ENCODE results near the gene WNT11.

Gene WNT11

DNA sequence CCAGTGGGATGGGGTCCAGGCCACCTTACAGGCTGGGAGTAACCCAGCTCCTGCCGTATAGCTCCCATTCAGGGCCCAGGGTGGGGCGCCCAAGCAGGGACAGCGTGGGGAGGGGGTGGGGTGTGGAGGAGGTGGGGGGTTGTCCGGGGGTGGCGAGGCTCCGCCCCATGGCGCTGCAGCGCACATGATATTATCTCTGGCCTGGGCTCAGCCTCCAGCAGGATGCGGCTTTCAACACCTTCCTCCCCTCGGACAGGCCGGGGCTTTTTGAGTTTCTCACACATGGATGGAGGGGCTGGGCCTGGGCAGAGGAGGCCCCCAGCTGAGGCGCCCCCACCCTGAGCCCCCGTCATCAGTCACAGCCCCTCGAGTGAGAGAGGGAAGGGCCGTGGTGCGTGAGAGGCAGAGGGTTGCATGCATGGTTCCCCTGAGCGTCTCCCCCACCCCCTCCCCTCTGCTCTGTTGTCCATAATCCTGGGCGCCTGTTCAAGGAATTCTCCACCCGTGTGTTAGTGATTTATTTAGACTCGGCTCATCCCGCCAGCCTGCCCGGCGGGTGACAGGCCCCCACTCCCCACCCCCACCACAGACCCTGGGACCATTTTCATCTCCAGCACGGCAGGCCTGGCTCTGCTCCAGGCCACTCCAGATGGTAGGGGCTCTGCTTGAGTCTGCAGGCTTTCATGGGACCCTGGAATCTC is 44.9 kb downstream of the WNT11 start:
- DNase-seq (ENCODE audit: low spot score), result no peak
- ChIA-PET CTCF (interaction anchor here (0.6 to 1.7 kb wide), 2 partner anchors 9 to 341 kb away, joined by 4 read pairs; no protein-coding TSS in a partner anchor), POLR2A (ENCODE audit: low non-redundant PET) (no interaction called here)
- no peak overlapping the region for H3K27ac ChIP-seq
- TF ChIP-seq, protein P1, sequence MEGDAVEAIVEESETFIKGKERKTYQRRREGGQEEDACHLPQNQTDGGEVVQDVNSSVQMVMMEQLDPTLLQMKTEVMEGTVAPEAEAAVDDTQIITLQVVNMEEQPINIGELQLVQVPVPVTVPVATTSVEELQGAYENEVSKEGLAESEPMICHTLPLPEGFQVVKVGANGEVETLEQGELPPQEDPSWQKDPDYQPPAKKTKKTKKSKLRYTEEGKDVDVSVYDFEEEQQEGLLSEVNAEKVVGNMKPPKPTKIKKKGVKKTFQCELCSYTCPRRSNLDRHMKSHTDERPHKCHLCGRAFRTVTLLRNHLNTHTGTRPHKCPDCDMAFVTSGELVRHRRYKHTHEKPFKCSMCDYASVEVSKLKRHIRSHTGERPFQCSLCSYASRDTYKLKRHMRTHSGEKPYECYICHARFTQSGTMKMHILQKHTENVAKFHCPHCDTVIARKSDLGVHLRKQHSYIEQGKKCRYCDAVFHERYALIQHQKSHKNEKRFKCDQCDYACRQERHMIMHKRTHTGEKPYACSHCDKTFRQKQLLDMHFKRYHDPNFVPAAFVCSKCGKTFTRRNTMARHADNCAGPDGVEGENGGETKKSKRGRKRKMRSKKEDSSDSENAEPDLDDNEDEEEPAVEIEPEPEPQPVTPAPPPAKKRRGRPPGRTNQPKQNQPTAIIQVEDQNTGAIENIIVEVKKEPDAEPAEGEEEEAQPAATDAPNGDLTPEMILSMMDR (conservative IDR thresholded peaks at IDR 0.05; ENCODE audit: low read depth), result no peak

GRCh38 chr11:76160856-76161255 is 45.4 kb downstream of the WNT11 start:
- TF ChIP-seq, protein P1 (conservative IDR thresholded peaks at IDR 0.05; ENCODE audit: low read depth), result no peak
- DNase-seq (ENCODE audit: low spot score), result no peak
- ChIA-PET POLR2A (ENCODE audit: low non-redundant PET) (no interaction called here), CTCF (interaction anchor here (0.6 kb wide), 1 partner anchor 342 kb away, joined by 4 read pairs; no protein-coding TSS in a partner anchor)
- H3K27ac ChIP-seq, result no peak overlapping the region

DNA sequence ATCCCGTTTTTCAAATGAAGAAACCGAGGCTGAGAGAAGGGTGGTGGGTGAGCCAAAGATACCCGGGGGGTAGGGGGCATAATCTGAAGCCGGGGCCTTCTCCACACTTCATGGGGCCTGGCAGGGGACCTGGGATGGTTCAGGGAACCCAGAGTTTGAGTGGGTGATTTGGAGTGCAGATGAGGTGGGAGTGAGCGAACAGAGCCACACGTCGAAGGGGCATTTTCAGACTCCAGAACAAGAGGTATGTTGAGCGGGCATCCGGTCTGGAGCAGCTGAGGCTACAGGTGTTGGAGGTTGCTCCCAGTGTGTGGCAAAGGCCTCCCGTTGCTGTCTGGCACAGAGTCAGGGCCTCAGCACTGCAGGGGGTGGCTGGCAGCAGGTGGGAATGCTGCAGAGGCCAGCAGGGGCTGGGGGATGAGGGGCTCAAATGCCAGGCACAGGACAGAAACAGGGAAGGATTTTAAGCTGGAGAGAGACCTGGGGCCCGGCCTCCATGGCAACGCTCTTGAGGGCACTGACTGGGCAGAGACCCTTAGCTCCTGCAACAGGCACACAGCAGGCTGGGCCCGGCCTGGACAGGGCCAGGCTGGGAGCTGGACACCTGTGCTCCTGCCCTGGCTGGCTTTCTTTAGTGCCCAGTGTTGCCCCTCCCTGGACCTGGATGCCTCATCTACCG is 46.2 kb downstream of the WNT11 start:
- ChIA-PET CTCF (no interaction called here), POLR2A (ENCODE audit: low non-redundant PET) (no interaction called here)
- DNase-seq (ENCODE audit: low spot score), result no peak
- no peak overlapping the region for H3K27ac ChIP-seq
- TF ChIP-seq, protein P1 (conservative IDR thresholded peaks at IDR 0.05; ENCODE audit: low read depth), result no peak

- TF ChIP-seq, protein P1 (conservative IDR thresholded peaks at IDR 0.05; ENCODE audit: low read depth), result no peak
- CTCF ChIA-PET, result no interaction called here
- H3K27ac ChIP-seq, result no peak overlapping the region
- DNase-seq (ENCODE audit: low spot score), result no peak
- POLR2A ChIA-PET (ENCODE audit: low non-redundant PET), result no interaction called here
These were observed 46.9 kb downstream of the WNT11 start for GRCh38 chr11:76159303-76159937.

GRCh38 chr11:76158394-76159302 is 47.7 kb downstream of the WNT11 start:
- DNase-seq (ENCODE audit: low spot score), result no peak
- H3K27ac ChIP-seq, result no peak overlapping the region
- TF ChIP-seq, protein P1 (conservative IDR thresholded peaks at IDR 0.05; ENCODE audit: low read depth), result no peak
- ChIA-PET POLR2A (ENCODE audit: low non-redundant PET) (no interaction called here), CTCF (no interaction called here)

DNA sequence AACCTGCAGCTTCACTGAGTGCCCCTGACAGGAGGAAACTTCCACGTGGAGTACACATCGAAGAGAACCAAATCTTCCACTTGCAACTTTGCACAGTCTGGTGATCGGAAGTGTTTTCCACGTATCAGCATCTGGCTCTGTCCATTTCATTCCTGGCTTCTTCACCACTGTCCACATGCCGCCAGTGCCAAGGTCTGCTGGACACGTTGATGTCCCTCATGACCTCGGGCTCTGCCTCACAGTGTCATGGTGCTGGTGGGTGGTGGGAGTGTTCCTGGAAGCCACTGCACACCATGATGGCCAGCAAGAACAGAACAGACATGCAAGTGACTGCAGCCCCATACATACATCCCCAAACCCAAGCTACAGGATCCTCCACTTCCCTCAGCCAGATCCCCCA is 48.4 kb downstream of the WNT11 start:
- ChIA-PET CTCF (interaction anchor here (0.7 kb wide), 1 partner anchor 149 kb away, joined by 4 read pairs; no protein-coding TSS in a partner anchor), POLR2A (ENCODE audit: low non-redundant PET) (no interaction called here)
- H3K27ac ChIP-seq, result no peak overlapping the region
- no peak for DNase-seq (ENCODE audit: low spot score)
- TF ChIP-seq, protein P1 (conservative IDR thresholded peaks at IDR 0.05; ENCODE audit: low read depth), result no peak
